Activated gamma-delta T cell treated with Interleukin-2 at 50 U/mL for 16 hours (primary cell): ENCODE measurements around the gene IGDCC3.

Experiments
- DNase-seq: peaks from one replicate; pipeline ENCODE4 v3.0.0-alpha.2; 2020

Gene IGDCC3

DNA sequence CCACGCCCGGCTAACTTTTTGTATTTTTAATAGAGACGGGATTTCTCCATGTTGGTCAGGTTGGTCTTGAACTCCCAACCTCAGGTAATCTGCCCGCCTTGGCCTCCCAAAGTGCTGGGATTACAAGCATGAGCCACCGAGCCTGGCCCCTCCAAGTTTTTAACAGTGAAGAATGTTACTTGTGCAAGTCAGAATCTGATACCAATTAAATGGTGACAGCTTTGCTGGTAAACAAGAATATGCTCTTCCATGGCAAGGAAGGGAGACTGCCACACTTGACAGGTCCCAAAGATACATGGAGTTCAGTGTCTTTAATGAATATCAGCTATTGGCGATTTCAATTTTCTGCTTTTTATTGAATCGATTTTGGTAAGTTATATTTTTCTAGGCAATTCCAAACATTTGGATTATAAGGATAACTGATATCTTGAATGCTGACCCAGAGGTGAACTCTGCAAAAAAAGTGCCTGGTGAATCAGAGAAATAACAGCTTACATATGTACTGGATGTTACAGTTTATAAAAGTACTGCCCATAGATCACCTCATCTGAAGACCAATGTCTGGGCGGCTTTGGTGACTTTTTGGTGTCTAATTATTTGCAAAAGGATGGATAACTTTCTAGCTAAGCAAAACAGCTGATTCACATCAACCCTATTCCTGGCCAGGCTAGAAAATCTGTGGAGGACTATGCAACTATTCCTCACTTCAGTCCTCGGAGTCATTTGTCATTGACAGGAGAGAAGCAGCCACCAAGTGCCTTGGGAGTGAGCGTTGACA, 92.3 kb downstream of the IGDCC3 start:
- no peak for DNase-seq

GRCh38 chr15:65278480-65278879, 99.3 kb downstream of the IGDCC3 start:
- DNase-seq = no peak
